K562 (cell line): ENCODE results near the gene ACSF2. TPM values are rescaled to one million over a fixed set of nuclear protein-coding genes. Genes with fewer than 3 reads are reported as not detected.

Source experiments
- CCNT2 ChIP-seq: IDR thresholded peaks from 2 replicates; pipeline ENCODE4 v1.6.1; 2011; ENCODE audit warnings: borderline replicate concordance, low read depth, mild to moderate bottlenecking, moderate library complexity, mixed read lengths, low read length; ENCODE audit not compliant: insufficient read length; ENCODE audit errors: extremely low read depth
- ETV5 ChIP-seq: sonication (generic); formaldehyde crosslinking; IDR thresholded peaks from 2 replicates; pipeline ENCODE4 v1.4.0; 2020; ENCODE audit warnings: low read depth, mild to moderate bottlenecking, missing genetic modification reagents
- FOSL1 ChIP-seq: fragments of 200-800 bp; sonication (Bioruptor generic); conservative IDR thresholded peaks from 2 replicates; pipeline ENCODE4 v1.6.1; 2016; ENCODE audit warnings: missing genetic modification characterization, missing compliant biosample characterization
- FOXM1 ChIP-seq, 2 experiments: fragments of 450-650 bp in 1 of 2; sonication (generic) in 1 of 2; formaldehyde crosslinking in 1 of 2; IDR thresholded peaks; 2 replicates each; pipeline versions ENCODE4 v1.6.1 to v1.9.0; 2017 to 2022; ENCODE audit warnings: low read depth in 2 of 2, mild to moderate bottlenecking in 2 of 2, missing genetic modification reagents in 1 of 2, moderate library complexity in 1 of 2
- HLTF ChIP-seq: fragments of 450-650 bp; IDR thresholded peaks from 2 replicates; pipeline ENCODE4 v1.6.1; 2016
- RBM22 ChIP-seq: fragments of 200-400 bp; formaldehyde crosslinking; IDR thresholded peaks from 2 replicates; pipeline ENCODE4 v1.6.1; 2018; ENCODE audit warnings: low read length, low read depth; ENCODE audit not compliant: poor library complexity, severe bottlenecking
- RUNX1 ChIP-seq: sonication (generic); IDR thresholded peaks from 2 replicates; pipeline ENCODE4 v1.6.1; 2016; ENCODE audit warnings: antibody characterized with exemption, low read depth
- ZNF174 ChIP-seq: fragments of 250-450 bp; sonication (Bioruptor Pico); IDR thresholded peaks from 2 replicates; pipeline ENCODE4 v1.4.0; 2020; ENCODE audit warnings: mild to moderate bottlenecking
- polyA plus RNA-seq, 8 experiments: library from polyadenylated mRNA; depleted of rRNA in 4 of 8; stranded (reverse) in 5 of 8; unstranded in 3 of 8; fragments of >200 nt; fragmentation: Nextera tagmentation in 2 of 8; fragmentation: Illumina TruSeq in 1 of 8; extraction: Ambion mirVana in 2 of 8; extraction: Trizol in 1 of 8; gene quantifications; 2 replicates each; pipeline versions ENCODE4 v1.2.1 to v1.2.3, GENCODE V29; 2011 to 2014; ENCODE audit warnings: inconsistent platforms in 1 of 8, missing spikeins in 1 of 8
- total RNA-seq, 7 experiments: library from RNA; depleted of rRNA in 6 of 7; stranded (reverse); fragments of >200 nt in 6 of 7; fragmentation: Illumina TruSeq in 2 of 7; extraction: Trizol in 2 of 7; gene quantifications; 2 replicates each; pipeline versions ENCODE4 v1.2.1 to v1.2.3, GENCODE V29; 2011 to 2021; ENCODE audit warnings: low replicate concordance in 1 of 7
- TF ChIP-seq, protein P1 (sequence below): sonication (generic); formaldehyde crosslinking; IDR thresholded peaks from 2 replicates; pipeline ENCODE4 v1.8.1; 2023; ENCODE audit warnings: mild to moderate bottlenecking, missing genetic modification reagents
- TF ChIP-seq, protein P2 (sequence below): sonication (generic); formaldehyde crosslinking; IDR thresholded peaks from 2 replicates; pipeline ENCODE4 v1.9.0; 2022; ENCODE audit warnings: mild to moderate bottlenecking, missing genetic modification reagents

The ACSF2 gene
- total and polyA plus RNA-seq, 9 of the 15 experiments (the other 6 are each of a cell fraction or from before 2014, with no cell fraction given): 0.89 to 6.1 (median 3.5) TPM

- TF ChIP-seq ETV5 (CRISPR knock-in tag): no peak
- no peak for TF ChIP-seq CCNT2
- no peak for TF ChIP-seq FOSL1 (tag)
- TF ChIP-seq, protein P1, sequence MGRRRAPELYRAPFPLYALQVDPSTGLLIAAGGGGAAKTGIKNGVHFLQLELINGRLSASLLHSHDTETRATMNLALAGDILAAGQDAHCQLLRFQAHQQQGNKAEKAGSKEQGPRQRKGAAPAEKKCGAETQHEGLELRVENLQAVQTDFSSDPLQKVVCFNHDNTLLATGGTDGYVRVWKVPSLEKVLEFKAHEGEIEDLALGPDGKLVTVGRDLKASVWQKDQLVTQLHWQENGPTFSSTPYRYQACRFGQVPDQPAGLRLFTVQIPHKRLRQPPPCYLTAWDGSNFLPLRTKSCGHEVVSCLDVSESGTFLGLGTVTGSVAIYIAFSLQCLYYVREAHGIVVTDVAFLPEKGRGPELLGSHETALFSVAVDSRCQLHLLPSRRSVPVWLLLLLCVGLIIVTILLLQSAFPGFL: no peak
- TF ChIP-seq, protein P2, sequence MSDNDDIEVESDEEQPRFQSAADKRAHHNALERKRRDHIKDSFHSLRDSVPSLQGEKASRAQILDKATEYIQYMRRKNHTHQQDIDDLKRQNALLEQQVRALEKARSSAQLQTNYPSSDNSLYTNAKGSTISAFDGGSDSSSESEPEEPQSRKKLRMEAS (CRISPR knock-in tag): no peak
- TF ChIP-seq ZNF174 (CRISPR knock-in tag): no peak
- TF ChIP-seq RBM22: no peak
- TF ChIP-seq HLTF: no peak
- TF ChIP-seq RUNX1: no peak
- no peak for TF ChIP-seq FOXM1 (IDR thresholded peaks at IDR 0.05; ENCODE audit: low read depth)
- TF ChIP-seq FOXM1 (CRISPR knock-in tag; IDR thresholded peaks at IDR 0.05; ENCODE audit: low read depth): no peak
- TF ChIP-seq, all 486 proteins: peak for 0
These were observed 35.0 kb downstream of the ACSF2 start (continued) for GRCh38 chr17:50460831-50461526.
